ENCODE data around the gene ATP1A4.

ATP1A4 gene

DNA sequence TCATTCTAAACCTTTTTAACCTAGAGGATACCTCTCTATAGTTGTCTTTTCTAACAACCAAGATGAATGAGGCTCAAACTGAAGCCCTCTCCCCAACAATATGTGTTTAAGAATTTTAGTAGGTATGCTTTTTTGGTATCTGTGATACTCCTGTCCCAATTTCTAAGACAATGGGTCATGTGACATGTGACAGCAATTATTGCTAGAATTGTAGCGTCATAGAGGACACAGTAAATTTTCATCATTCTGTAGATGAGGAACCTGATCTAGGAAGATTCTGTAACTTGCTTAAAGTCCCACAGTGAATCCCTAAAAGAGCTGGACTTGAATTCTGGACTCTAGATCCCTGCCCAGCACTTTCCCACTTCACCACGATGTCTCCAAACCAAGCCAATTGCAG is 27.3 kb downstream of the ATP1A4 start:
- DNase-seq = no peak

DNA sequence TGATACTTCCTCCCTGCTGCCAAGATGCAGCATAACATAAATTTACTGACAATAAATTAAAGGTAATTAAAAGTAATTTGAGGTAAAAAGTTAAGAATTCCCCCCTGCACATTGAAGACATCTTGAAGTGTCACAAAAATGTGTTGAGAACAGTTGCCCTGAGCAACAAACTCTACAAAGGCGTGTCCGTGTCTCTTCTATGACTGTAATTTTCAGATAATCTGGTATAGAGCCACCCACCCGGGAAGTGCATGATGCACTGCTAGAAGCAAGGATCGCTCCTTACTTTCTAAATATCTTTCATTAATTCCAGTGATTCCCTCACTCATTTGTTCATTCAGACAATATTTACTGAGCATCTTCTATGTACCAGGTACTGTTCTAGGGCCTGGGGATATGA is 27.9 kb downstream of the ATP1A4 start:
- DNase-seq = no peak

DNA sequence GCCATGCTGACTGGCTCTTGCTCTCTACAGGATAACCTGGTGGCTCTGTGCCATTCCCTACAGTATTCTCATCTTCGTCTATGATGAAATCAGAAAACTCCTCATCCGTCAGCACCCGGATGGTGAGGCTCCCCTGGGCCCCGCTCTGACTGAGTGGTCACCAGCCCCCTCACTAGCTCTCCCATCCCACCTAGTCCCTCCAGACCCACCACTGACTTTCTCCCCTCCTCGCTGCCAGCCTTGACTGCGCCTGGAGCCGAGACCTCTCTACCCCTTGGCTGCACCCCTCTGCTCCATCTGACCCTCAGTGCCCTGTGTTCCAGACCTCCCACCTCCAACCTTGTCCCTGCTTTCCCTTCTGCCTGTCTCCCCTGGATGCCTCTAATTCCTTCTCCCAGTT is 34.8 kb downstream of the ATP1A4 start:
- DNase-seq = no peak

DNA sequence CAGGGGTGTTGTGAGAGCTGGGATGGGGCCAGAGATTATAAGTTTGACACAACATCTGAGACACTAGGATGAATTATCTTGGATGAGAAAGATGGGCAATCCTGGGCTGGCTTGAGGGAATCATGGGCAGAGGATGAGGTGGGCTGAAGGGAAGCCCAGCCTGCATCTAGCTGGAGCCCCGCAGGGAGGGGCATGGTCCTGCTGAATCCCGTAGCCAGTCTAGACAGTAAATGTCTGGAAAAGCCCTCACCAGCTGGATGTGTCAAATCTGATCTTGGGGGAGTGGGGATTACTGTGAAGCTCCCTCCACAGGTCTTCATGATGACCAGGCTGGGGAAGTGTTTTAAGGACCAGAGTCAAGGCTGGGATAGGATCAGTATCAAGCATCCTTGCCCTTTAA is 35.3 kb downstream of the ATP1A4 start:
- DNase-seq = no peak

DNA sequence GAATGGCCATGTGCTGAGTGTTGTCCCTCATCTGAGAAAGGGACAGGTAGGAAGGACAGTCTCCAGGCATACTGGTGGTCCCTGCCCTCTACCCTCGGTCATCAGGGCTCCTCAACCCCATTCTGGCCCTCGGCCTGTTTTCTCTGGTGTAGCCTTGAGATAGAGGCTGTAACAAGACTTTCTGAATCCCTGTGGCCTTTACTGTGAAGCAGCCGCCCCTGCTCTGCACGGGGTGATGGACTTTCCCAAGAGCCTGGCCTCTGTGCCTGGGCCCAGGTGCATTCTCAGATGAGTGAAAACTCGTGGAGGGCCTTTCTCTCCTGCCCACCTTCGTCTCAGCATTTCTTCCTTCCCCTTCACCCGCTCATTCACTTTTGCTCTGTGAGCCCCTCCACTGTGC is 36.0 kb downstream of the ATP1A4 start:
- DNase-seq = no peak

DNA sequence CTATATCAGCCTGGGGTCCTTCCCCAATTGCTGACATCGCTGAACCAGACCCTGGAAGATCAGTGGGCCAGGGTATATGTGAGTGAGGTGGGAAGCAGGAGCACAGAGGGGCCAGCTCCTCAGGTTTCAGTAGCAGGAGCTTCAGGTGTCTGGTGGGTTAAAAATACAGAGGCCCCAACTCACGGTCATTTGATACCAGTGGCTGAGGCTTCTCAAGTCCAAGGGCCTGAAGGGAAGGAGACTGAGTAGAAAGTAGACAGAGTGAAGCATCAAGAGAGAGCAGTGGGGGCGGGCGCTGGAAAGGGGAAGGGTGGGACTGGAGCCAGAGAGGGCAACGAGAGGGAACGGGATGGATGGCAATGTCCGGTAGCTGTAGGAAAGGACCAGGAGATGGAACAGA is 36.9 kb downstream of the ATP1A4 start:
- DNase-seq = no peak

DNA sequence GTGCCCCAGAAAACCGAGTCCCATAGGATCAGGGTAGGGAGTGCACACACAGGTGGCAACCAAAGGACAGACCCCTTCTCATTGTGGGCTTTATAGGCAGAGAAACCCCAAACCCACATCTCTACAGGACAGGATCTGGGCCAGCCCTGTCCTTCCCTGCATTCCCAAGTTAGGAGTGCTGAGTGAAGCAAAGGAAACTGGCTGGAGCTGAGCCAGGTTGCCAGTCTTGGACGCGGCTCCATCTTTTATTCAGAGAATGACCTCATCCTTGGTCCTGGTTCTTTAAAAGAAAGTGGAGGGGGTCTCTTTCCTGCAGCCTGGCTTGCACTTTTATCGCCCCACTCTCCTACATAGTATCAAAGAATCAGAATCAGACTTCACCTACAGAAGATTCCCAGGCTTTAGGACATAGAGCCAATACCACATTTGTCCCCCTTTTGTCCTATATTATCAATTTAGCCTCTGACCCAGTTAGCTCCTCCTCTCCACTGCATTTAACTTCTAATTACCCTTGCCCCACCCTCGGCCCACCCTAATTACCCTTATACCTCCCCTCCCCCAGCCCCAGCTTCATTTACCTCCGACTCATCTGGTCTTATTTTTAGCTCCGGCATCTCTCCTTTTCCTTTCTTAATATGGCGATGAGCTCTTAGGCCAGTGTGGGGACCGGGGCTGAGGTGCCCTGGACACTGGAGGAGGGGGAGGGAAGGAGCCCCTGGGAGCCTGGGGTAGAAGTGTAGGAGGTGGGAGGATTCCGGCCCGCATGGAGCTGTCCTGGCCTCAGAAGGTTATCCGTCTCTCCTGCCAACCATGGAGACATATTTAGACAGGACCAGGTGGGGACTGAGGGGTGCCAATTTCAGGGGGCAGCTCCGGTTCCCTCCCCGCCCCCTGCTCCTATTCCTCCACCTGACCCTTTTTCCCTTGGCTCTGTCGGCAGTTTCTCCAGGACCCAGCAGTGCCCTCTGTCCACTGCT is 38.5 kb downstream of the ATP1A4 start, which contains the start of gene CASQ1:
TSS of gene CASQ1 (plus strand) at position 927 of the 977 bp plus-strand sequence. CDS start 177 bp downstream, outside the sequence.
- peak; percentile 68 for DNase-seq

DNA sequence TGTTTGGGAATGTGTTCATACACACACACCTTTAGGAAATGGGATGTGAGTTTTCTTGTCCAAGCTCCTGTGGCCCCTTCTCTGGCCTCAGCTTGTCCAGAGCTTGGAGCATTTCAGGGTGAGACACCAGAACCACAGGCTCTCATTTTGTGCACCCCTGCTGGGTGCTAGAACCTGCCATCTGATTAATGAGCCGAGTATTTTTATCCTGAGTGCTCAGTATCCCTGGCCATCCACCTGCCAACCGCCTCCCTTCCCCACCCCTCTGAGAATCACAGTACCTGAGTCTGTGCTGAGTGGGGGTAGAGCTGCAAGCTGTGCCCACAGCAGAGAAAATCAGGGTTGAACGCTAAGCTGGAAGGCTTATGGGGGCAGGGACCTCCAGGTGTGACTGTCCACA is 40.4 kb downstream of the ATP1A4 start:
- no peak for DNase-seq

DNA sequence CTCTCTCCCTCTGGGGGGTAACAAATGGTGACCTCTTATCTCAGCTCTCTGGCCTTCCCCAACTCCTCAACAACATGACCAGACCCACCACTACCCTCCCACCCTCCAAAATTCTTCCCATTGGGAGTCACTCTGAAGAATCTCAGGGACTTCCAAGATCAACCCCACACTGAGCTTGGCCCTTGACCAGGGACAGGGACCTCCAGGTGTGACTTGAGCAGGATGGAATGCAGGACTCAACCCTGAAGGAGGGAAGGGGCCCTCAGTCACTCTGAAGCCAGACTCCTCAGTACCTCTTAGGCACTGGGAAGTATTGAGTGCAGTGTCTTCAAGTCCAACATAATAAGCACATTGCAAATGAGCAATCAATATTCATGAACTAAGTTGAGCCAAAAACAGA is 40.8 kb downstream of the ATP1A4 start:
- DNase-seq = no peak

DNA sequence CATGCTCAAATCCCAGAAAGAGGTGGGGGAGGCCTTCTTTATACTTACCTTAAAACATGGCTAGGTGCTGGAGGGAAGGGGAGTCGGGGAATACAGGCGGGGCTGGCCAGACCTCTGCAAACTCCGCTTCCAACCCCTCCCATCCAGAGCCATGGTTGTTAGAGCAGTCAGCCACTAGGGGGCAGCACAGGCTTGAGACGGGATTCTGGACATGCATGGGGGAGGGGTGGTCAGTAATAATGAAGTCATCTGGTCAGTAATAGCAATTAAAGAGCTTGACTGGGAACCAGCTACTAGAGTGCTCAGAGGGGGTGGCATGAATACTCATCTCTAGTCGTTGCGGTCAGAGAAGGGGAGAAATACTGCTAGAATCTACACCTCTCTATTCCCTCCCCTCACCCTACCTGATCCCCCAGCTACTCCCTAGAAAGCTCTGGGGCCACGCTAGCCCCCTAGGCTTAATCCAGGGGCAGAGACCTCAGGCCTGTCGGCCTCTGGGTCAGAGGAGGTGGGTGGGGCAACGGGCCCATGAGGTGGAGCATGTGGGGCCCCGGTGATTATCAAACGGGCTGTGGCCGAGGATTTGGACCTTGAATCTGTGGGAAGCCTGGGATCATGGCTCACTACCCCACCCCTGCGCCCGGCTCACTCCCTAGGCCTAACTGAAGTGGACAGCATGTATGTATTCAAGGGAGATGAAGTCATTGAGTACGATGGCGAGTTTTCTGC is 41.9 kb downstream of the ATP1A4 start:
- DNase-seq = peak; percentile 88

DNA sequence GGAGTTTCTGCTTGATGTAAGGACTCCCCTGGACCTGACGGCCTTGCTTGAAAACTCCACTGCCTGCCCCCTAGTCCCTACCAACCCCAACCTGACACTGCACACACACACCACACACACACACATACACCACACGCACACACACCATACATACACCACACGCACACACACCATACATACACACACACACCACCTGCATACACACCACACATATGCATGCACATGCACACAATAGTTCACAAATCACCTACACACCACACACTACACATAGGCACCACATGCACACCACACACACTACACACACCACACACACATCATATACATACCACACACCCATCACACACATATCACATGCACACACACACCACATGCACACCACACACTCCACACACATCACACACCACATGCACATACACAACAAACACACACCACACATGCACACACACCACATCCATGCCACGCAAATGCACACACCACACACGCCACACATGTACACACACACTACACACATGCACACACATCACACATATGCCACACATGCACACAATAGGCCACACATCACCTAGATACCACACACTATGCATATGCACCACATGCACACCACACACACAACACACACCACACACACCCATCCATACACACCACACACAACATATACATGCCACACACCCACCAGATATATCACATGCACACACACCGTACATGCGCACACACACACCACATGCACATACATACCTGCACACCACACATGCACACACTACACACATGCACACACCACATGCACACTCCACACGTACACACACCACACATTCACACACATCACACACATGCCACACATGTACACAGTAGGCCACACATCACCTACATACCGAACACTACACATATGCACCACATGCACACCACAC is 42.7 kb downstream of the ATP1A4 start:
- no peak for DNase-seq

DNA sequence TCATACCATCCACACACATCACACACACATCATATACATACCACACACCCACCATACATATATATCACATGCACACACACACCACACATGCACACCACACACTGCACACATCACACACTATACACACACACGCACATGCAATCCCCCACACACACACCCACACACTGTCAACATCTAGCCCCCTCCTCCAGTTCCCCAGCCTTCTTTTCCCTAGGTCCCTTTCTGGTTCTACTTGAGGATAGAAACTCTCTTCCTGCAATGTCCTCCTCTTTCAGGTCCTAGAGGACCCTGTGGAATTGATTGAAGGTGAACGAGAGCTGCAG is 43.3 kb downstream of the ATP1A4 start:
- no peak for DNase-seq

DNA sequence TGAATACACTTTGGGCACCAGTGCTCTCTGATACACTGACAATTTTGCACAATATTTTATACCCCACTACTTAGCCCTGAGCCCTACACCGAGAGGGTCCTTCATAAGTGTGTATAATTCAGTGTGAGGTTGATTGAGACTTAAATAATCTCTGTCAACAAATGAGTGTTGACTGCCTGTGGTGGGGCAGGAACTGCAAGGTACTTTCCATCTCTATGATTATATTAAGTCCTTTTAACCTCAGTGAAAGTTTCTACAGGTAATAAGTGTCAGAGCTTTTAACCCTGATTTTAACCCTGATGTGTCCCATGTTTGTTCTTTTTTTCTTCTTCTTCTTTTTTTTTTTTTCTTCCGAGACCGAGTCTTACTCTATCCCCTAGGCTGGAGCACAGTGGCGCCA is 44.7 kb downstream of the ATP1A4 start:
- no peak for DNase-seq

DNA sequence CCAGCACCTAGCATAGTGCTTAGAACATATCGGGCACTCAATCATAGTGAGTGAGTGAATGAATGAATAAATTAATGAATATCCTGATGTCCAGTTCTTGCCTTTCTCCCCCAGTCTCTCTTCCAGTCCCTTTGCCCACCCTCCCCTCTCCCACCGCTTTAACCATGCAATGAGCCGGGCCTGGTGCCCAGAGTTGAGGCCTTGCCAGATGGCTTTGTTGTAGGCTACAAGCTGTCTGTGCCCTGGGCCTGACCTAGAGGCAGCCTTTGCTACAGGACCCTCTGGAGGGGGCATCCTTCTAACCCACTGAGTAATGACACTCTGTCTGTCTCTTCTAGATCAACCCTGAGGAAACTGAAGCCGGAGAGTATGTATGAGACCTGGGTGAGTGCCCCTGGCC is 45.8 kb downstream of the ATP1A4 start:
- DNase-seq = no peak

DNA sequence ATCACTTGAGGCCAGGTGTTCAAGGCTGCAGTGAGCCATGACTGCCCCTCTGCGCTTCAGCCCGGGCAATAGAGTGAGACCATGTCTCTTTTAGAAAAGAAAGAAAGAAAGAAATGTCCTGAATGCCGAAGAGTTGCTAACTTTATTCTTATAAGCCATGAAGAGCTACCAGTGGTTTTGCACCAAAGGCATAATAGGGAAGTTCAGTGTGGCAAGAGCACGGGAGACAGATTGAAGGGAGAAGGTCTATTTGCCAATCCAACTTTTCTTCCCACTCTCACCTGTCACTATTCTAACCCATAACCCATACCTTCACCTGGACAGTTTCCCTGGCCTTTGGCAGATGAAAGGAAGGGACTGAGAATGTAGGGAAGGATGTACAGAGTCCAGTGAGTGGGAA is 49.4 kb downstream of the ATP1A4 start:
- no peak for DNase-seq

DNA sequence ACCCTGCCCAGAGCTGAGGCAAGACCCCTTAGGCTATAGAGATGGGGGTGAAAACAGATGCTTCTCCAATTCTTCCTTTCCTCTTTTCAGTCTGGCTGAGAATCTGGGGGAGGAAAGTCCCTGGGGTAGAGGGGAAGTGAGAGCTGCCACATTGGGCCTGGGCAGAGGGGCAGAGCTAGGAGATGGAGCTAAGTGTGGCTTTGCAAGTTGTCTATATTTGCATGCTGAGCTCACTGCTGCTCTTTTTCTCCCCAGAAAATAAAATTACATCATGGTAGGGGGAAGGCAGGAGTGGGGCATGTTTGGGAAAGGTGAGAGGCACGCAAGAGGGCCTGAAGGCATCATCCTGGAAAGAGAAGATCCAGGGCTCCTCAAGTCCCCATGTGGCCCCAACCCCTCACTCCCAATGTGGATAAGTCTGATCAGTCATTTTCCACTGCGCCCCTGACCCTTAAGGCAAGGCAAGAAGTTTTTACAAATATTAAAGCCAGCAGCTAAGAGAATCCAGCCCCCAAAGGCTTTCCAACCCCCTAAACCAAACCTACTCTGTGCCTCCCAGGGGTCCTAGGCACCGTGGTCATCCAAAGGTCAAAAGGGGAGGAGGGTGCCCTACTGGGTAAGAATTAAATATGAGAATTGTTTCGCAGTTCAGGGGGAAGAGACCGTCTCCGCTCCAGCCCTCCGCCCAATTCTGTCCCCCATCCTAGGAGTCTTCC is 53.3 kb downstream of the ATP1A4 start:
- no peak for DNase-seq

DNA sequence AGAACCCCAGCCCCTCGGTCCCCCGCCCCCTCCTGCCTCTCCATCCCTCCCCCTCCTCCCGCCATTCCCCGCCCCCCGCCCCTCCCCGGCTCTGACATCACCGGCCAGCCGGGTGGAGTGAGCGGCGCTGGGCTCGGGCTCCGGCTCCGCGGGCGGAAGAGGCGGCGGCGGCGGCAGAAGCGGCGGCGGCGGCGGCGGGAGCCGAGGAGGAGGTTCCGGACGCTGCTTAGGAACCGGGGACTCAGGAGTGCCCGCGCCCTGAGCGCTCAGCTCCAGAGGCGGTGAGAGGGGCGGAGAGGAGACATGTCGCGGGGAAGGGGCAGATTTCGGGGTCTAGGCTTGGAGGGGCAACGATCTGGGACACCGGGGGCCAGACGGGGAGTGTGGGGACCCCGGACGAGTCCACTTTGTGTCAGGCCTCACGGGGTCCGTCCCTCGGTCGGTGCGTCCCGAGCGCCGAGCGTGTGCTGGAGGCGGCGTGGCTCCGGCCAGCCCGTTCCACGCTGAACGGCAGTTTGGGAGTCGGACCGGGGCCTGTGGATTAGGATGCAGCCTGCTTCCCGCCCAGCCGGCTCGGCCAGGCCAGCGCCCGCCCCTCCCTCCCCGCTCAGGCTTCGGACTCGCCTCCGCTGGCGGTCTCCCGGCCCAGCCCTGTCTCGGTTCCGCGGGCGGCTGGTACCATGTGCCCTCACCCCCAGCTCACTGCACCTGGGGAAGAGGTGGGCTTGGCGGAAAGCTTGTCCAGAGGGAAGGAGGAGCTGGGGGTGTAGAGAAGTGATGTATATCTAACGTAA is 54.0 kb downstream of the ATP1A4 start, which contains the start of gene PEA15:
TSS of gene PEA15 (plus strand) at position 143 of the 794 bp plus-strand sequence. CDS start 6,161 bp downstream, outside the sequence.
- peak; percentile 88 for DNase-seq

DNA sequence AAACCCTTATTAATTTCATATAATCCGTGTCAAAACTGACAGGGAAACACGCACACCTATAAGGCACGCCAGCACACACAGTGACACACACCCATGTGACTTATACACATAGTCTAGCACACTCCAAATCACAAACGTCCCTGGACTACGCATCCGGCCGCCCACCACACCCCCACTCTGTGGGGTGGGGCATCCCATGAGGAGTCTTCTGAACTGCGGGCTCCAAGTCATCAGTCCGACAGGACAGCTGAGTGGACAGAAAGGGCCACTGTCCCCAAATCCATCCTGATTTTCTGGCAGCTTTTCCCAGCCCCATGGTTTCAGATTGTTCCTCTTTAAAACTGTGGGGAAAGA is 54.6 kb downstream of the ATP1A4 start:
- no peak for DNase-seq

DNA sequence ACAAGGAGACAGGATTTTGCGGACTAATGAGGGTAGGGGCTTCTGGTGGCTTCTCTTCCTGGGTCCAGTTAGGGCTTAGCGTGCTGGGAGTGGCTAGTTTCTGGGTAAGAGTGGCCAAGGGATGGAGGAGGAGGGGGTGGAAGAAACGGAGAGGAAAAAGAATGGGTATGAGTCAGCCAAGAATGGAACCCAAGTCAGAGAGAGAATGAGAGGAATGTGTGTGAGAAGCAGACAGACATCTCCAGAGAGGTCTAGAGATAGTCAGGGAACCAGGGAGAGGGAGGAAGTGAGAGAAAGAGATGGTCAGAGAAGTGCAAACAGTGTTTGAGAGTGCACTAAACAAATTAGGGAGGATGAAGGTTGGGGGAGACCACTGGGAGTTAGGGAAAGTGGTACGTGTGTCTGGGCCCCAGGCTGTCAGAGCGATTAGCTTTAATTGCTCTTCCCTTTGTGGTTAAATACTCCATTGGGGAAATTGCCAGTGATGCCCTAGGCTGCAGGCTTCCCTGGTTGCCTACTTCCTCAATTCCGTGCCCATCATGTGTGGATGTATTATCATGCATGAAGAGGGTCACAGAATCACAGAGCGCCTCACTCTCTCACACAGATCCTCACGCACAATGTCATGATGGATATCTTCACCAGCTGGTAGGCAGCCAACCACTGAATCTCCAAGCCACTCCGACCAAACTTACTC is 55.2 kb downstream of the ATP1A4 start:
- no peak for DNase-seq

DNA sequence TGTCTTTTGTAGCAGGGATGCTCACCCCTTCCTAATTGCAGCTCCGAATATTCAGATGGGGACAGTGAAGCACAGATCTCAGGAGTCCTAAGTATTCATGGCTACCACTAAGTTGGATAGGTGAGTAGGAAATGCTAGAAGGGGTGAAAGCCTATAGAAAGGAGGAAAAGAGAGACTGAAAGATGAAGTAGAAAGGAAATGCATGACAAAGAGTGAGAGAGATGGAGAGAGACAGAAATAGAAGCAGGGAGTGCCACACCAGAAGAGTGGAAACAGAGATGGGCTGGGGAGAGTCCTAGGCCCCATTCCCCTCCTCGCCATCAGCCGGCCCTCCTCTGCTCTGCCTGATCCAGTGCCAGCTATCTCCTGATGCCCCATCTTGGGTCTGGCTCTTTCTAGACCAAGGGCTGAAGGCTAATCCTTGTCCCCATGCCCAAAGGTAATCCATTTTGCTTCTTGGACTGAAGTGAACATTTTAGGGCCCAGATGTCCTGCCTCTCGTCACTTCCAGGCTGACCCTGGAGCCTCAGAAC is 55.8 kb downstream of the ATP1A4 start:
- no peak for DNase-seq

Data from left hindlimb (tissue), 1 donor.